Left ventricle myocardium inferior (tissue), 1 donor: ENCODE results near the gene STX8. TPM values are rescaled to one million over a fixed set of nuclear protein-coding genes. Genes with fewer than 3 reads are reported as not detected.

ENCODE experiments used
- DNase-seq: peaks from one replicate; pipeline ENCODE4 v3.0.0-alpha.2; 2020
- H3K27ac ChIP-seq: fragments of 200-600 bp; replicated peaks from 2 replicates; pipeline ENCODE4 v1.8.0; 2021
- H3K27me3 ChIP-seq: fragments of 200-600 bp; 2 replicates; pipeline ENCODE4 v1.8.0; 2021; ENCODE audit warnings: low read depth
- H3K36me3 ChIP-seq: fragments of 200-600 bp; 2 replicates; pipeline ENCODE4 v1.8.0; 2021
- H3K4me1 ChIP-seq: fragments of 200-600 bp; 2 replicates; pipeline ENCODE4 v1.8.0; 2021
- H3K4me3 ChIP-seq: fragments of 200-600 bp; 2 replicates; pipeline ENCODE4 v1.8.0; 2021; ENCODE audit warnings: mild to moderate bottlenecking, moderate library complexity
- H3K9me3 ChIP-seq: fragments of 200-600 bp; replicated peaks from 2 replicates; pipeline ENCODE4 v1.8.0; 2021
- intact Hi-C: fragments of 100-400 bp; cut with micrococcal nuclease; formaldehyde crosslinking; loops from one replicate; pipeline ENCODE4 v1.11.0; 2022
- total RNA-seq: library from RNA; stranded (reverse); fragmentation: NEBNext Ultra II Directional; extraction: Animal tissue kit (Norgen Biotek cat#: 25700); gene quantifications from one replicate; pipeline ENCODE4 v1.2.1, GENCODE V29; 2021
- TF ChIP-seq, protein P1 (sequence below): fragments of 200-600 bp; IDR thresholded peaks from 2 replicates; pipeline ENCODE4 v1.8.0; 2021; ENCODE audit warnings: antibody characterized with exemption, mild to moderate bottlenecking, borderline replicate concordance
- donor health status: DM: no; HTN: yes; CAD: no; lungs with severe emphysema.

The STX8 gene
- total RNA-seq, 1 donor from 2014 or later, result 61.3 TPM

DNA sequence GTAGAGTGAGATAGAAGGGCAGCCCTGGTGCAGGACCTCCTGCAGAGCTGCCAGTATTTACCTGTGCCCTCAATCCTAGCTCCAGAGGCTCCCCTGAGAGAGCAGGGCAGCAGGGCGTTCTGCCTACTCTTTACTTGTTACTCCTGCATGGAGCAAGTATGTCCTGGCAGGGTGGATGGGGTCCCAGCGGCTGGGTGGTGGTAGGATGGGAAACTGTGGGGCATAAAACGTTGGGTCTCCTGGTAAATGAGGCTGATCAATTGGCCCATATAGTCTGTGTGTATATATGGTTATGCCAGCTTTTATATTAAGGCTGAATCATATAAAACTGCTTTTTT, 362.3 kb downstream of the STX8 start:
- no peak for DNase-seq
- intact Hi-C loops, result no loop called here
- Histone ChIP-seq H3K27me3 (no peaks in the 10 kb centered on the region), H3K27ac (no peak overlapping the region), H3K9me3 (peaks cover 25% of the 10 kb centered on the region), H3K4me1 (peaks cover 12% of the 10 kb centered on the region), H3K4me3 (no peak overlapping the region), H3K36me3 (no peaks in the 10 kb centered on the region)
- TF ChIP-seq, protein P1, sequence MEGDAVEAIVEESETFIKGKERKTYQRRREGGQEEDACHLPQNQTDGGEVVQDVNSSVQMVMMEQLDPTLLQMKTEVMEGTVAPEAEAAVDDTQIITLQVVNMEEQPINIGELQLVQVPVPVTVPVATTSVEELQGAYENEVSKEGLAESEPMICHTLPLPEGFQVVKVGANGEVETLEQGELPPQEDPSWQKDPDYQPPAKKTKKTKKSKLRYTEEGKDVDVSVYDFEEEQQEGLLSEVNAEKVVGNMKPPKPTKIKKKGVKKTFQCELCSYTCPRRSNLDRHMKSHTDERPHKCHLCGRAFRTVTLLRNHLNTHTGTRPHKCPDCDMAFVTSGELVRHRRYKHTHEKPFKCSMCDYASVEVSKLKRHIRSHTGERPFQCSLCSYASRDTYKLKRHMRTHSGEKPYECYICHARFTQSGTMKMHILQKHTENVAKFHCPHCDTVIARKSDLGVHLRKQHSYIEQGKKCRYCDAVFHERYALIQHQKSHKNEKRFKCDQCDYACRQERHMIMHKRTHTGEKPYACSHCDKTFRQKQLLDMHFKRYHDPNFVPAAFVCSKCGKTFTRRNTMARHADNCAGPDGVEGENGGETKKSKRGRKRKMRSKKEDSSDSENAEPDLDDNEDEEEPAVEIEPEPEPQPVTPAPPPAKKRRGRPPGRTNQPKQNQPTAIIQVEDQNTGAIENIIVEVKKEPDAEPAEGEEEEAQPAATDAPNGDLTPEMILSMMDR, result no peak

DNA sequence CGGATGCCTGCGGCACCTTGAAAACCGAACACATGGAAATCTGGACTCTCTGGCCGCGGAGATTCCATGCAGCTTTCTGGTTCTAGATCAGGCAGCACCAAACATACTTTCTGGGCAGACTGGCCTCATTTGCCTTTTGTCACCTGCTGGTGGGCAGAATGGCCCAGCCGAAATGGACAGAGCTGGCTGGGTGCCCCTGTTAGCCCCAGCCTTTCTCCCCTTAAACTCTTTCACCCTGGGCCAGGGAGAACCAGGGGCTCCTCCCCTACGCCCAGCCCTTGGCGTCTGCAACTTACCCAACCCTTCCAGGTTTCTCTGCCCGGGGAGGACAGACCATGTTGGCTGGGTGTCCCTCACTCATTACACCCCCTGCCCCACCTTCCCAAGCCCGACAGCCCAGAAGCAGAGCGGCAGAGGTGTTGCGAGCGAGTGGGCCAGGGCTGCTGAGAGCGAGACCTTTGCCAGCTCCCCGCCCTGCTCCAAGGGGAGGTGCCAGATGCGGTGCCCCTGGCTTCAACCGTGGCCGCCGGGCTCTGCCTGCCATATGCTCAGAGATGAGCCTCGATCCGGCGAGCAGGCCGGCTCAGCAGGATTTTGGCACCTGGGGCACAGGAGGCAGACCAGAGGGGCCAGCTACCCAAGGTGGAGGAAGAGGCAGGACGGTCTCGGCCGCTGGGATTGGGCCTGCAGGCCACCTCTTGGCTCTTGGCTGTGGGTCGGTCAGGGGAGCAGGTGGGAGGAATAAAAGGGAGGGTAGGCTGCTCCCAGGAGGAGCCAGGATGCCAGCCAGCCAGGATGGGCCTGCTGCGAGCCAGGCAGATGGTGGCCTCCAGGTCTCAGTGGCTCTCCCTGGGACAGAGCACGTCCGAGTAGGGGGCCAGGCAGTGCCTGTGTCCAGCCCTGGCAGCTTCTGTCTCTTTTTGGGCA, 363.0 kb downstream of the STX8 start:
- Histone ChIP-seq H3K36me3 (no peaks in the 10 kb centered on the region), H3K27ac (no peak overlapping the region), H3K4me3 (no peak overlapping the region), H3K27me3 (no peaks in the 10 kb centered on the region), H3K4me1 (peaks cover 7% of the 10 kb centered on the region), H3K9me3 (peaks cover 25% of the 10 kb centered on the region)
- no peak for DNase-seq
- intact Hi-C loops, result no loop called here
- TF ChIP-seq, protein P1, result no peak

DNA sequence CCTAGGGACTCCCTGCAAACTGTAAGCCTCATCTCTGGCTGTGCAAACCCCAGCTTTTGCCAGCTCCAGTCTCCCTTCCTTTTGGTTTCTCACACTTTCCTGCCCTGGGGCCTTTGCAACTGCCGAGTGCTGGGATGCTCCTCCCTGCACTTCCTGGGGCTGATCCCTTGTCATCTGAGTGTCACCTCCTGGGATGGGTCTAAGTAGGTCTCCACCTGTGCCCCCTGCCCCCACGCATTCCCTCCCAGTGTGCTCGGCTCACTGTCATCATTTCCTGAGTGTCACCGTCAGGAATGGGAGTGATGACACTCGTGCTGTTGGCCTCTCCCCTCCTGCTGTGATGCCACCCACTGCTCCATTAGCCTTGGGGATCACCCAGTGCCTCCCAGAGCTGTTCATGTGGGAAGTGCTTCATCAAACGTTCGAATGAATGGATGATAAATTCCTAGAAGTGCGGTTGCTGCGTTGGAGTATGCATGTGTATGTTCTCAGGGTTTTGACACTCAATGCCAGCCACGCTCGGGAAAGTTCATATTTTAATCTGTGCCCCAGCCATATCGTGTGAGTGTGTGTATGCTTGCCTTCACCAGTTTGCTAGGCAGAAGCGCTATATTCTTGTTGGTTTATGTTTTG, 364.4 kb downstream of the STX8 start:
- no peak overlapping the region for H3K4me3 ChIP-seq
- H3K9me3 ChIP-seq, result peaks cover 22% of the 10 kb centered on the region
- H3K4me1 ChIP-seq, result no peaks in the 10 kb centered on the region
- intact Hi-C loops, result no loop called here
- TF ChIP-seq, protein P1, result no peak
- no peak for DNase-seq
- H3K36me3 ChIP-seq, result no peaks in the 10 kb centered on the region
- H3K27me3 ChIP-seq, result no peaks in the 10 kb centered on the region
- no peak overlapping the region for H3K27ac ChIP-seq

DNA sequence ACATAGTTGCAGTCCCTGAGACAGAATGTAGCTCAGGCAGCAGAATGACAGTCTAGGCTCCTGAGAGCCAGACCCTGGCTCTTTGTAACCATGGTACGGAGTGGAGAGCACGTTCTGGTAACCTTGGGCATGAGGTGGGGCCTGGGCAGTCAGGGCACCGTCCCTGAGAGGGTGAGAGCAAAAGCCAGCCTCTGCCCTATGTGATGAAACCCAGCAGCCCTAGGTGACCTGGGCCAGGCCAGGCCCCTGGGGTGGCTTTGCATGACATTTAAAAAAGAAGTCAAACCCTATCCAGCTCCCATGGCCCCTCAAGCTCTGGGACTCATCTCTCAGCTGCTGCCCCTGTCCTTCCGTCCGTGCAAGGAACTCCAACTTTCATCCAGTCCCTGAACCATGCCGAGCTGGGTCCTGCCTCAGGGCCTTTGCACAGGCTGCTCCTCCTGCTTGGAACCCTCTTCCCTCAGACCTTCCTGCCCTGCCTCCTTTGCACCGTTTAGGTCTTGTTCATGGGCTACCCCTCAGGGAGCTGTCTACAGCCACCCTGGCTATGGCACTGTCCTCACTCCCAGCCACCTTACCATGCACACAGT, 365.7 kb downstream of the STX8 start:
- intact Hi-C loops, result no loop called here

DNA sequence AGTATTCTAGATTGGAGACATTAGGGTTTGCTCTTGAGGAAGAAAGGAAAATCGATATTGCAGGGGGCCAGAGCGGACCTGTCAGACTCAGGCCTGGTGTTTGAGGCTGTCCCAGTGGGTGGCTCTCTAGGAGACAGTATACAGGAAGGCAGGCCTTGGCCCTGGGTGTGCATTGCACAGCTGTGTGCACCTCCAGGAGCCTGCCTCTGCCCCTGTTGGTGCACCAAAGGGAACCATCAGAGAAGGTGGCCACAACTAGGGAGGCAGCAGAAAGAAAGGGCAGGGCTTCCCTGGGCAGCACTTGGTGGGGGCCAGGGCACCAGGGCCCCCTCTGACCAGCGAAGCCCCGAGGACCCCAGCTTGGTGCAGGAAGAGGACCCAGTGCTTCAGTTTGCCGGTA, 366.3 kb downstream of the STX8 start:
- Histone ChIP-seq H3K27ac (no peak overlapping the region), H3K36me3 (no peaks in the 10 kb centered on the region), H3K4me3 (no peak overlapping the region), H3K9me3 (peaks cover 3% of the 10 kb centered on the region), H3K27me3 (no peaks in the 10 kb centered on the region), H3K4me1 (no peaks in the 10 kb centered on the region)
- intact Hi-C loops, result no loop called here
- no peak for DNase-seq
- TF ChIP-seq, protein P1, result no peak

More for the DNA sequence above, 365.7 kb downstream of the STX8 start:
- H3K36me3 ChIP-seq, result no peaks in the 10 kb centered on the region
- peaks cover 8% of the 10 kb centered on the region for H3K9me3 ChIP-seq
- TF ChIP-seq, protein P1, result no peak
- H3K4me1 ChIP-seq, result no peaks in the 10 kb centered on the region
- H3K4me3 ChIP-seq, result no peak overlapping the region
- H3K27me3 ChIP-seq, result no peaks in the 10 kb centered on the region
- no peak overlapping the region for H3K27ac ChIP-seq
- DNase-seq, result no peak
